HCT116 (cell line): ENCODE data around the gene CAMK2A.

Source experiments
- CEBPB ChIP-seq: IDR thresholded peaks from 2 replicates; pipeline ENCODE4 v1.6.1; 2012; ENCODE audit warnings: low read depth
- CTCF ChIP-seq, 3 experiments: fragments of 200-600 bp in 1 of 3; sonication (generic) in 1 of 3; IDR thresholded peaks in 2 of 3; conservative IDR thresholded peaks in 1 of 3; 2 replicates each; pipeline ENCODE4 v1.5.1; 2012 to 2017; ENCODE audit warnings: low read depth in 2 of 3, low read length in 2 of 3, antibody characterized with exemption in 1 of 3, borderline replicate concordance in 1 of 3, control low read depth in 1 of 3, mild to moderate bottlenecking in 1 of 3, mixed read lengths in 1 of 3, mixed run types in 1 of 3, moderate library complexity in 1 of 3; ENCODE audit not compliant: insufficient read depth in 1 of 3
- EZH2 ChIP-seq: fragments of 200-600 bp; sonication (generic); IDR thresholded peaks from 2 replicates; pipeline ENCODE4 v1.6.1; 2017; ENCODE audit warnings: antibody characterized with exemption, mixed run types
- POLR2A ChIP-seq: IDR thresholded peaks from 2 replicates; pipeline ENCODE4 v1.7.0; 2011; ENCODE audit warnings: borderline replicate concordance; ENCODE audit not compliant: insufficient read depth, insufficient read length; ENCODE audit errors: extremely low read depth
- POLR2AphosphoS5 ChIP-seq: IDR thresholded peaks from 2 replicates; pipeline ENCODE4 v1.6.1; 2011; ENCODE audit warnings: mild to moderate bottlenecking, low read depth, low read length, moderate library complexity
- RAD21 ChIP-seq: IDR thresholded peaks from 2 replicates; pipeline ENCODE4 v1.6.1; 2012; ENCODE audit warnings: low read depth, mild to moderate bottlenecking

DNA sequence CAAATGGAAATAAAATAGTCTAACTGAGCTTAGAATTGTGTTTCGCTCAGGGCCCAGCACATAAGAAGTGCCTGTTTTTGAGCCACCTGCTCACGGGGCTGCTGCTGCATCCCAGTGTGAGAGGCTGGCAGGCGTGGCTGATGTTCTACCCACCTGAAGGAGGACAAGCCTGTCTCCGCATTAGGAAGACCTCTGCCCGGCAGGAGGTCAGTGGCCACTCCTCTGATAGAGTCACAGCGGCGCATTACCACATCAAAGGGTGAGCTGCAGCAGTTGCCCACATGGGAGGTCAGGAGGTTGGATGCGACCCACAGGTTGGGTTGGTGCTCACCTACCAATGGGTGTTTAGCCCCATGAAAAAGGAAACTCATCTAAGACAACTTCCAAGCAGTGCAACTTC, 103.4 kb downstream of the CAMK2A start:
- TF ChIP-seq CTCF (IDR thresholded peaks at IDR 0.05 in 2 of 3, conservative IDR thresholded peaks at IDR 0.05 in 1 of 3; ENCODE audit: borderline replicate concordance in 1 of 3, insufficient read depth in 1 of 3, low read depth in 2 of 3, low read length in 2 of 3) (no peak), POLR2AphosphoS5 (no peak), RAD21 (no peak), EZH2 (no peak), CEBPB (no peak), POLR2A (no peak)
